ENCODE measurements around the gene FUBP1. TPM values are rescaled to one million over a fixed set of nuclear protein-coding genes. Genes with fewer than 3 reads are reported as not detected.

FUBP1 gene
- total and polyA plus RNA-seq, 2 of the 13 experiments (the other 11 are each of a cell fraction or from before 2014, with no cell fraction given): 98.1 to 166 TPM

GRCh38 chr1:77926561-77927357 is 52.1 kb downstream of the FUBP1 start:
- ATAC-seq: no peak
- no peak for FAIRE-seq
- Histone ChIP-seq H3K36me3 (replicated peaks in 1 of 2; ENCODE audit: control insufficient read depth in 1 of 2, insufficient read depth in 2 of 2, low read length in 2 of 2) (no peaks in the 10 kb centered on the region), H3K9me3 (ENCODE audit: low read length) (no peaks in the 10 kb centered on the region), H3K4me1 (ENCODE audit: insufficient read depth, low read length) (no peaks in the 10 kb centered on the region), H3K4me3 (replicated peaks in 1 of 3; ENCODE audit: insufficient read depth in 1 of 3, low read depth in 2 of 3, low read length in 3 of 3) (no peak overlapping the region), H2AFZ (ENCODE audit: low read length) (no peak overlapping the region), H3K27me3 (ENCODE audit: control insufficient read depth in 1 of 2, insufficient read depth in 2 of 2, low read length in 2 of 2) (no peaks in the 10 kb centered on the region), H3K79me2 (ENCODE audit: insufficient read depth, low read length) (no peaks in the 10 kb centered on the region), H4K20me1 (ENCODE audit: insufficient read depth, low read length) (no peaks in the 10 kb centered on the region), H3K4me2 (ENCODE audit: low read depth, low read length) (no peak overlapping the region), H3K27ac (ENCODE audit: extremely low read length, insufficient read depth, low read length) (no peak overlapping the region), H3K9ac (ENCODE audit: insufficient read depth, low read depth, low read length) (no peak overlapping the region)
- ChIA-PET POLR2A (no interaction called here), CTCF (ENCODE audit: low intra/inter-chr PET ratio, low total read pairs) (no interaction called here)
- in situ Hi-C loops (cut with HindIII; ENCODE audit: extremely low pct_ligation_motif_present, low pct_unique_long_range_greater_than_20kb): no loop called here
- WGBS (ENCODE audit: low lambda C conversion rate): 76% methylated on average over 13 of the region's 13 CpGs
- intact Hi-C loops (cut with micrococcal nuclease; ENCODE audit: unreplicated experiment): no loop called here
- DNase-seq (ENCODE audit: low spot score): no peak
- BruUV-seq (replicated peaks): no TSS peak
- TF ChIP-seq ZNF841 (CRISPR knock-in tag; IDR thresholded peaks at IDR 0.05; ENCODE audit: borderline replicate concordance) (no peak), ZNF160 (CRISPR knock-in tag; IDR thresholded peaks at IDR 0.05) (no peak), MIXL1 (CRISPR knock-in tag; IDR thresholded peaks at IDR 0.05) (no peak), ZNF768 (CRISPR knock-in tag; IDR thresholded peaks at IDR 0.05) (no peak), EED (CRISPR knock-in tag; IDR thresholded peaks at IDR 0.05) (no peak), ZBTB34 (CRISPR knock-in tag; IDR thresholded peaks at IDR 0.05) (no peak), ZZZ3 (CRISPR knock-in tag; IDR thresholded peaks at IDR 0.05; ENCODE audit: borderline replicate concordance) (no peak), ZFP36L1 (CRISPR knock-in tag; IDR thresholded peaks at IDR 0.05) (no peak), ZNF234 (CRISPR knock-in tag; conservative IDR thresholded peaks at IDR 0.05) (no peak), CREB1 (IDR thresholded peaks at IDR 0.05) (no peak), CREB1 (CRISPR knock-in tag; IDR thresholded peaks at IDR 0.05) (no peak), MATR3 (CRISPR knock-in tag; IDR thresholded peaks at IDR 0.05) (no peak), THAP11 (CRISPR knock-in tag; IDR thresholded peaks at IDR 0.05) (no peak)
